NCI-H446 (cell line): Measurements from ENCODE around the gene TRPT1.

Source experiments
- DNase-seq, 2 experiments: peaks; one replicate each; lab custom pipeline; 2025; lab: John Stamatoyannopoulos, UW

The TRPT1 gene

DNA sequence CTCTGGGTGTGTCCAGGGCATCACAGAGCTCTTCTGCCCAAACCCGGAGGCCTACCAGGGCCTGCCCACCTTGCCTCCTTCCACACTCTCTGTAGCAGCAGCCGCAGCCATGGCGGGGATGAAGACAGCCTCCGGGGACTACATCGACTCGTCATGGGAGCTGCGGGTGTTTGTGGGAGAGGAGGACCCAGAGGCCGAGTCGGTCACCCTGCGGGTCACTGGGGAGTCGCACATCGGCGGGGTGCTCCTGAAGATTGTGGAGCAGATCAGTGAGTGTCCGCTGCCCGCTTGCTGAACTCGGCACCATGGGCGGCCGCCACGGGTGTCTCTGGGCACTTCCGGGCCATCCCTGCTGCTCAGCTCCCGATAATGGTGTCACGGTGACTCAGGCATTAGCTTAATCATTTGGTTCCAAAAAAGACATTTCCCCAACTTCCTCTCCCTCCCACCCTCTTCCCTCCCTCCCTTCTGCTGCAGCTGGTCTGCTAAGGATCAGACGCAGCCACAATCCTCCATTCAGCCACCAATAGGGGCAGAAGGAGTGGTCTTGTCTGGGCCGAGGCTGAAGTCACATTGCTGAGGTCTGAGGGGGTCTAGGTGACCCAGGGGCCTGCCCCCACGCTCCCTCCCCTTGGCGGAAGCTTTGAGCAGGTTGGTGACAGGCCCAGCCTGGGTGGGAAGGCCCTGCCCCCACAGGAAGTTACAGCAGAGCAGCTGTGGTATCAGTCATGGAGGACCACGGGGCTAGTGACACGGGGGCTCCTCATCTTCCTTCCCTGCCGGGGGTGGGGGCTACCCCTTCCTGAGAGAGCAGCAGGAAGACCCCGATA, 18.5 kb downstream of the TRPT1 start:
- no peak for DNase-seq

DNA sequence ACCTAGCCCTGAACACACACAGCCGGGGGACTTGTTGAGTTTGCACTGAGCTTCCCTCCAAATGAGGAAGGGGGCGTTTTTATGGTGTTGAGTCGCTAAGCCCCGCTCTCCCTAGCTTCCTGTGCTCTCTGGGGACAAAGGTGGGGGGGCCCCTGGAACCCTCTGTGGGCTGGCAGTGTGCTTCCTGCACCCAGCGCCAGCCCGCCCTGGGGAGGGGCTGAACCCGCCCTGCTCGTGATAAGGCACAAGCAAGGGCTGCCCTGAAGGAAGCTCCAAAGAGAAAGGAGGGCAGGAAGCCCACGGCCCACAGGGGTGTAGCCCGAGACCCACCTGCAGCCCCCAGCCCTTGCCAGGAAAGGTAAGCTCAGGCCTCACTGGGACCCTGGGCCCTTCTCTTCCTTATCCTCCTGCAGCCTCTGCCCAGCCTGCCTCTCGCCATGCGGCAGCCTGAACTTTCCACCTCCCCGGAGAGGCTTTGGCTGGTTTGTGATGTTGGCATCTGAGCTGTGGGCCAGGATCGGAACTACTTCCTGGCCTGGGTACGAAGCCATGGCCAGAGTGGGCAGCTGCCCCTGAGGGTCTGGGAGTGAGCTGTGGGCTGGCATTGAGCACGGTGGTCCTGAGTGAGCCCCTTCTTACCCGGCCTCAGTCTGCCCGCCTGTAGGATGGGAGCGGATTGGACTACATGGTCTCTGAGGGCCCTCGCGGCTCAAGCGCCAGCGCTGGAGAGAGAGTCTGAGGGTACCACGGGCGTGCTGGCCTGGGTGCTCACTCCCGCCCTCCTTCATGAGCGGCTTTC, 19.3 kb downstream of the TRPT1 start, which contains the start of gene FERMT3:
FERMT3 (plus strand) TSS at position 265 of the 799 bp plus-strand sequence. CDS start 644 bp downstream, outside the sequence.
- DNase-seq, result no peak

DNA sequence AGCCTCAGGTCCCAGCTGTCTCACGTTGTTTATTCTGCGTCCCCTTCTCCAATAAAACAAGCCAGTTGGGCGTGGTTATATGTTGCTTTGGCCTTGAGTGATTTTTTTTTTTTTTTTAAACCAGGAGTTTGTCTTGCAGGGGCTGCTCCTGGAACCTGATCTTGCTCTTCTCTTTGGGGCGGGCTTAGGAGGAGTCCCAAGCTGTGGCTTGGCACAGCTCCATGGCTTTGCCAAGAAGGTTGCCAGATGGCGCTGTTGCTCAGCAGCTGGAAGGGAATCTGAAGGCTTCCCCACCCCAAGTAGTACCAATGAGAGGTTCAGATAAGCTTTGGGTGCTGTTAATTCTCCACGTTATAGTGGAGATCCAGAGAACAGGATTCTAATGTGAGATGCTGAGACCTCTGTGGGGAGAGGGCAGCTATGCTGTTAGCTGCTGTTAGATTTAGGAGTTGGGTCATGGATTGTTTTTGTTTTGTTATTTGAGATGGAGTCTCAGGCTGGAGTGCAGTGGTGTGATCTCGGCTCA, 21.5 kb downstream of the TRPT1 start:
- peak; percentile 68 to 94 for DNase-seq

DNA sequence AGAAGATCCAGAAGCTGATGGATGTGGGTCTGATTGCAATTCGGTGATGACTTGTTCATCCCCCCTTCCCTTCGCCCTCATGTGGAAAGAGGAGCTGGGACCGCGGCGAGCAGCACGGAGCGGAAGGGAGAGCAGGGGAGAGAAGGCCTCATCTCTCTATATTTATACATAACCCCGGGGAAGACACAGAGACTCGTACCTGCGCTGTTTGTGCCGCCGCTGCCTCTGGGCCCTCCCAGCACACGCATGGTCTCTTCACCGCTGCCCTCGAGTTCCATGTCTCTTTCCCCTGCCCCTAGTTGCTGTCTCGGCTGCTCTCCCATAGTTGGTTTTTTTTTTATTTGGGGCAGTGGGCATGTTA, 21.9 kb downstream of the TRPT1 start:
- no peak for DNase-seq

DNA sequence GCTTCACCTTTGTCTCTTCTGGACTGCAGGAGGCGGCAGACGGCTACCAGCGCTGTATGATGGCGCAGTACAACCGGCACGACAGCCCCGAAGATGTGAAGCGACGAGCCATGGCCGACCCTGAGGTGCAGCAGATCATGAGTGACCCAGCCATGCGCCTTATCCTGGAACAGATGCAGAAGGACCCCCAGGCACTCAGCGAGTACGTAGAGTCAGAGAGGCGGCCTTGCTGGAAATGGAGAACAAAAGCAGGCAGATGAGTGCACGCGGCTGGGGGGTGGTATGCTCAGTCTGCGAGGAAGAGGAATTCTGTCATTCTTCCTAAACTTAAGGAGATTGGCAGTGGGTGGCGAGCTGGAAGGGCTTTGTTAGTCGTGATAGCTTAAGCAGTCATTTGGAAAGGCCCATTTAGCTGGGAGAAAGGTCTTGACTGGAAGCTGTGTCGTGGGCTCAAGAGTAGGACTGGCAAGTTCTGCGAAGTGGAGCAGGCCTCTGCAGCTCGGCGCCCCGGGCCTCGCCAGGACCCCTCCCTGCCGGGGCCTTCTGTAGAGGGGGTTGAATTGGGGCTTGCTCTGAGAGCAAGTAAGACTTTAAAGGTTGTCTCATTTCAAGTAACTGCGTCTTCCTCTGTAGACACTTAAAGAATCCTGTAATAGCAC, 22.4 kb downstream of the TRPT1 start:
- no peak for DNase-seq

DNA sequence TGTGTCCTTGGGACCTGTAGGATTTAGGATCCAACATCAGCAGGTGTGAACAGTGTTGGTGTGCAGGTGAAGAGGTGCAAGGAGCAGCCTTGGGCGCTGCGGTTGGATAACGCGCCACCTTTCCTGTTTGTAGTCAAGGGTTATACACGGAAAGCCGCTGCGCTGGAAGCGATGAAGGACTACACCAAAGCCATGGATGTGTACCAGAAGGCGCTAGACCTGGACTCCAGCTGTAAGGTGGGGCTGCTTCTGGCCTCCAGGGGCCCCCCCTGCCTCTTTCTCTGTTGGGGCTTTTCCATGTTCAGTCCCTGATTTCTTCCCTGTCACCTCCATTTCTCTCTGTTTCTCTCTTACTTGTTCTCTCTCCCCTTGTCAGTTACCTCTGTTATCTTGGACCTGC, 23.0 kb downstream of the TRPT1 start:
- DNase-seq, result no peak

DNA sequence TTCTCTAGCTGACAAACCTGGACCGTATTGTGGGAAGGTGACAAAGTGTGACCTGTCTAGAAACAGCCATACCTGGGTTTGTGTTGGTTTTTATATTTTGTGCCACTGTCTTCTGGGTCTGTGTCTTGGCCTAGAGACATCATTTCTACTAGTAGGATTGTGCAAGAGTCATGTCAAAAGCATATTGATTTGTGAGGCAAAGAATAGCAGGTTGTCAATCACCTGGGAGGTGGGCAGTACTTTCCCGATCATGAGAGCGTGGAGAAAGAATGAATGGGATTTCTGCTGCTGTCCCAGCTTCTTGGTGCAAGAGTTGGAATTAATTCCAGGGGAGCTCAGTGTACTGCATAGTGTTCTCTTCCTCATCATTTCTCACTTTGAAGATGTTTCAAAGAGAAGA, 24.4 kb downstream of the TRPT1 start:
- DNase-seq, result no peak

DNA sequence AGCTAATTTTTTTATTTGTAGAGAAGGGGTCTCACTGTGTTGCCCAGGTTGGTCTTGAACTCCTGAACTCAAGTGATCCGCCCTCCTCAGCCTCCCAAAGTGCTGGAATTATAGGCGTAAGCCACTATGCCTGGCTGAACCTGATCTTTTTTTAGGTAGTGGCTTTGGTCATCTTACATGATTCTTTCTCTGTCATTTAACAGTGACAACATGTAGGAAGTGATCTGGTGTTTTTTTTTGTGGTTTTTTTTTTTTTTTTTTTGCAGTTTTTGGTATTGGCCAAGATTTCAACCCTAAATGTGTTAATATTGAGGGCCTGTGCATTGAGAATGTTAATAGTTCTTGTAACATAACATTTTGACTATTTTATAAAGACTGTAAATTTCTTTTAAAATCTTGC, 27.5 kb downstream of the TRPT1 start:
- DNase-seq, result no peak

DNA sequence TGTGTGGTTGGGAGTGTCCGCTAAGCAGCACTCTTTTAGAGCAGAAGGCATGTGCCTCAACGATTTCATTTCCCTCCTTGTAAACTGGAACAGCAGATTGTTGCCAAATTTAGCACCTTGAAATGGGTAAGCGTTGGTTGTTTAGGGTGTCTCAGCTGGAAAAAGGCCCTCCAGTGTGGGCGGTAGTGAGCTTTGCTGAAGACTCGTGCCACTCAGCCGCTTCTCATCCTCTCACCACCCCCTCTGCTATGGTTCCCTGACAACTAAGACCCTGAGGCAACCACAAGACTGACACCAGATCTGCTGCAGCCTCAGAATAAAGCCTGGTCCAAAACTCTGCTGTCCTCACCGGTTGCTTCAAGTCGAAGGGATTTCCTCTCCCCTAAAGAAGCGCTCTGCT, 29.4 kb downstream of the TRPT1 start:
- DNase-seq, result no peak

DNA sequence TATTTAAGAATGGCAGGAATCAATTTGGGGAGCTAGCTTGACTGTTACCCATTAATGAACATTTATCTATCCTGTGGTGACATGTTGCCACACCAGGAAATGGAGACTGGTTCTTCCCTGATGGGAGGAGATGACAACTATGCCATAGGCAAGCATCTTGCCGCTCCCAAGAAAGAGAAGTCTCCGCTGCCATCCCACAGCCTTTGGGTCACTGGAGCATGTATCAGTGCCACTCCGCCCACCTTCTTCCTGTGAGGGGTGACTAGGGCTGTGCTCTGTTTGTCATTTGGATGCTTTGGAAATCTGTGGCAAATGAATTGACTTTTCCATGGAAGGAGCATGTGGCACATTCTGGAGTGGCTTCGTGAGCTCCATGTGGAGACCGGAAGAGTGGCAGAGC, 33.6 kb downstream of the TRPT1 start:
- DNase-seq, result no peak

DNA sequence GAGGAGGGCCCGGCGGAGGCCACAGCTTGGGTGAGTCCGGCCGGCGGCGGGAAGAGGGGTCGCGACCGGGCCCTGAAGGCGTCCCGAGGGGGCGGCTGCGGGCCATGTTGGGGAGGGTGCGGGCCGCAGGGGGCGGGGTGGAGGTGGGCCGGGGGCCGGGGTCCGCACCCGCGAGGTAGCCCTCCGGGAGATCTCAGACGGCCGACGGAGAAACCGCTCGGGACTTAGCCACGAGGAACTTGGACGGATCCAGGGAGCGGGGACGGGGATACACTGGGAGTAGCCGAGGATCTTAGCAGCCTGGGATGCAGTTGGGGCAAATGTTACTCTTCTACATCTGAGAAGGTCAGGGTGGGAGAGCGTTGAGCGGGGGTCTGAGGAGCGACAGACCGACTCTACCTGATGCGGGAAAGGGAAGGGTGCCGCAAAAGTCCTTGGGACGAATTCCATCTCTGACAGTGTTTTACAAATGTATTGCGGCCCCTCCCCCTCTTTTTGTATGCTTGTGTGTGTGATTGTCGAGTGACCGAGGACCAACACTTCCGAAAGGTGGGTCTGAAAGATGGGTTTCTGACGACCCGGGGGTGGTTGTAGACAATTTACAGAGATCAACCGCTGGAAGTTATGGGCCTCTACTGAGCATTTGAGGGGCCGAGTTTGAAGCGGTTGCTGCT, 39.4 kb downstream of the TRPT1 start:
- no peak for DNase-seq

DNA sequence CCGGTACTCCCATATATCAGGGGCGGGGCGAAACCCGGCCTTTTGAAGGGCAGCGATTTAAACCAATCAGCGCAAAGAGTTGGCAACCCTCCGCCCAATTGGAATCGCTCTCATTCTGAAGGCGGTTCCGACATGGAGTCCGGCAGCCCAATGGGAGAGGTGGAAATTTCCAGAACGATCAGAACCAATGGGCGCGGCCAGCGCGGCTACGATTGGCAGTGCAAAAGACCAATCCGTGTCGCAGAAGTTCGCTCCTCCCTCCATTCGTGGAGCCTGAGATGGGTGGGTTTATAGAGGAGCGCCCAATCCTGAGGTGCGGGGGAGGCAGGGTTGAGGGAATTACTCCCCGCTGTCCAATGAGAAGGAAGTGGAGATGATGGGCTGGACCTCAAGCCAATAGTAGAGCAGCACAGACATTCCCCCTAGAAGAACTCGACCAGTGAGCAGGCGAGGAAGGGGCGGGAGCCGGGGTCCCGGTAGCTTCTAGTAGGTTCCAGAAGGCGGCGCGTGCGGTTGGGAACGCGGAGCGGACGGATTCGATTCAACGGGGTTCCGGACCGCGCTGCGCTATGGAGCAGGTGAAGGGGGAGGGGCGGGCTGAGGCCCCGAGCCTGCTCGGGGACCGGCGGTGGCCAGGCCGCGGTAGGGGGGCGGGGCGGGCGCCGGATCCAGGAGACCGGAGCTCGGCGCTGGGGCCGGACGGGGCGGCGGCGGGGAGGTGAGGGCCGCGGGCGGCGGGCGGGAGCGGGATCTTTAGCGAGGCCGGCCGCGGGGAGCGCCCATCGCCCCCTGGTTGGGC, 40.1 kb downstream of the TRPT1 start, which contains the start of gene STIP1:
STIP1 (plus strand) TSS at position 479 of the 799 bp plus-strand sequence; CDS start at position 570, 91 bp downstream.
- DNase-seq, result peak; percentile 99 to 100

DNA sequence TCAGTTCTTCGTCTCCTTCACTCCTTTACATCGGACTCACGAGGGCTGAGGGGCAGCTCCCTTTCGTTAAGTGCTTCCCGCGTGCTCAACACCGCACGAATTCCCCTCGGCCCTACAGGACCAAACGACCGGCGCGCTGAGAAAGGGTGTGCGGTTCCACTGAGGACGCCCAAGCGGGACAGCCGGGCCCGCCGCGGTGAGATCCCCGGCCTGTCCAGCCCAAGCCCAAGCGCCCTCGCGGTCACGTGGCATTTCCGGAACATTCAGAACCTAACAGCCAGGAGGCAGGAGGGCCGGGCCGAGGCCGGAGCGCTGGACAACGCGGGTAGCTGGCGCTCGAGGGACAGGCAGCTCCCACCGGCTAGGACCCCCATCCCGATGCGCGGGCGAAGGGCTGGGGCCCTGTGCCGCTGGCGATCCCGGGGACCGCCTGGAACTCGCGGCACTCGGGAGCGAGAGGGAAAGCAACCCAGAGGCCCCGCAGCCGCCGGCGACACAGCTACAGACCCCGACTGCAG, 40.8 kb downstream of the TRPT1 start:
- DNase-seq, result no peak

DNA sequence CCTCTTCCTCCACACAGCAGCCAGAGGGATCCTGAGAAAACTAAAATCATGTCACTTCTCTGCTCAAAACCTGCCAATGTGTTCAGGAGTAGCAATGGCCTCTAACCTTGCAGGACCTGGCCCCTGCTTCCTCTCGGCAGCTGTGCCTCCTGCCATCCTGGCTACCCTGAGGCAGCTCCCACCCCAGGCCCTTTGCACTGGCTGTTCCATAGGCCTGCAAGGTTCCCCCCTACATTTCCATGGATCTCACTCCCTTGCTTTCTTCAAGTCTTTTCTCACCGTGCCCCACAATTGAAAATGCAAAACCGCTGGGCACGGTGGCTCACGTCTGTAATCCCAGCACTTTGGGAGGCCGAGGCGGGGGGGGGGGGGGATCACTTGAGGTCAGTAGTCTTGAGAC, 42.1 kb downstream of the TRPT1 start:
- DNase-seq, result no peak

DNA sequence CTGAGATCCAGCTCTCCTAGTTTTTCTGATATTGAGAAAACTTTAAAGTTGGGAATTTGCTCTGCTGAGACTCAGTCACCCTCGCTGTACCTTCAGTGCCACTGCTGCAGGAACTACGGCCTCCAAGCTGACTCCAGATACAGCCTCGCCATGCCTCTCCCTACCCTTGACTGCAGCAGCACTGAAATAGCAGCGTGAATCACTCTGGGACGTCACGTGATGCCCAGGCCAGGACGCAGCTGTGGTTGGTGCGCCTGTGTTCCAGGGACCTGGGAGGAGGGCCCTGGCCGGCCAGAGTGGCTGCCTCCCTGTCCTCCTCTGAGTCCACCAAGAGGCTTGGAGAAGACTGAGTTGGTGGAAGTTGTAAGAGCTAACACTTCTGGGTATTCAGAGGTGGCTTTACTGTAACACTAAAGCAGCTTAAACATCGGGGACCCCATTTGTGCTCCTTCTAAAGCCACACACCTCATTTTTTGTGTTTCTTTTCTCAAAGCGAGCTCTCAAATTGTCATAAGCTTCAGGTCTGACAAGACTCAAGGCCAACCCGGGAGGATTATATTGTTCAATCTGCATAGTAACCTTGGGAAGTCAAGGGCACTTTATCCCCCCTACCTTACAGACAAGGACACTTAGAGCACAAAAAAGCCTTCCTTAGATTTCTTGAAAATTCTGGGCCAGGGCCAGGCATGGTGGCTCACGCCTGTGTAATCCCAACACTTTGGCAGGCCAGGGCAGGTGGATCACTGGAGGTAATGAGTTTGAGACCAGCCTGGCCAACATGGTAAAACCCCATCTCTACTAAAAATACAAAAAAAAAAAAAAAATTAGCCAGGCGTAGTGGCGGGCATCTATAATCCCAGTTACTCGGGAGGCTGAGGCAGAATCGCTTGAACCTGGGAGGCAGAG, 44.2 kb downstream of the TRPT1 start:
- DNase-seq, result peak; percentile 74 to 91

DNA sequence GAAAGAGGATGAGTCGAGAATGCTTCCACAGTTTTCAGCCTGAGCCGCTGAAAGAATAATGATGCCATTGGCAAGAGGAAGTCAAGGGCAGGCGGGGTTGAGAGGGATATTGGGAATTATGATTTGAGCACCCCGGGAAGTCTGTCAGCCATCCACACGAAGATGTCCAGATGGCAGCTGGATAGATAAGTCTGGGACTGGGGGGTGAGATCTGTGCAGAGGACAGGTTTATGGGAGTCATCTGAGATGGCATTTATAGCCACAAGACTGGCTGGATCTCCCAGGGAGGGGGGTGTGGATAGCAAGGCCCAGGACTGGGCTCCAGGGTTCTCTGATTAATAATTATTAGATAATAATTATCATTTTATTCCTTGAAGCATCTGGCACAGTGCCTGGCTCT, 45.1 kb downstream of the TRPT1 start:
- no peak for DNase-seq

DNA sequence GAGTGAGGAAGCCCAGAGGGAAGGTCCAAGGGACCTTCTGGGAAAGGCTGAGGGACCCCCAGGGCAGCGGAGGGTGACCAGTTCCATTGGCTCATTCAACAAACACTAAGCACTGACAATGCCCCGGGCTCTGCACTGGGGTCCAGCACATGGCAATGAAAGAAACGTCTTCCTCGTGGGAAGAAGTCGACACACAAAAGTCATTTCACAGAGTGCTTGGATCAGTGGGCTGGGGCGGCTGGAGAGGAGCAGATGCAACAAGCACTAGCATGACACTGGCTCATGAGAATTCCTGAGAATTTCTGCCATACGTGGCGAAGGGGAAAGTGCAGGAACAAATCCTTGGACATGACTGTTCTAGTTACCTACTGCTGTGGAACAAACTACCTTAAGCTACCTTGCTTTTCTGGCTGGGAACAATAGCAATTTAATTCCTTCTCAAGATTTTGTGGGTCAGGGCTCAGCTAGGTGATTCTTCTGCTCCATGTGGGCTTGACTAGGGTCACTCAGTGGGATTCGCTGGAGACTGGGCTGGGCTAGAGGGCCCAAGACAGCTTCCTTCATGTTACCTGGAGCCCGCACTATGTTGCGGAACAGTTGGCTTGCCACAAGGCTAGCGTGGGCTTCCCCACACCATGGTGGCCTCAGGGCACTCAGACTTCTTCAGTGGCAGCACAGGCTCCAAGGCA, 46.9 kb downstream of the TRPT1 start:
- no peak for DNase-seq

DNA sequence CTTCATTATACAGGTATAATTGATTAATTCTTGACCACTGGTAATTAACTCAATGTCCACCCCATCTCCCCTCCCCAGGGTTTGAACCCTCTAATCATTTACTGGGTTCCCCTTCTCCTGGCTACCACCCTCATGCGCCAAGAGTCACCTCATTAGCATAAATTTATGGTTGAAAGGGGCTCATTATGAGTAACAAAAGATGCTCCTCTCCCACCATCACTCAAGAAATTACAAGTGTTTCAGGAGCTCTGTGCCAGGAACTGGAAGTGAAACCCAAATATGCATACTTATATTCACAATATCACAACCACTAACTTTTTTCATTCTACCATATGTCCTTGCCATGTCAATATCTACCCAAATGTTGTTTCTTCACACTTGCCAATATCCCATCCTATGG, 47.8 kb downstream of the TRPT1 start:
- no peak for DNase-seq

DNA sequence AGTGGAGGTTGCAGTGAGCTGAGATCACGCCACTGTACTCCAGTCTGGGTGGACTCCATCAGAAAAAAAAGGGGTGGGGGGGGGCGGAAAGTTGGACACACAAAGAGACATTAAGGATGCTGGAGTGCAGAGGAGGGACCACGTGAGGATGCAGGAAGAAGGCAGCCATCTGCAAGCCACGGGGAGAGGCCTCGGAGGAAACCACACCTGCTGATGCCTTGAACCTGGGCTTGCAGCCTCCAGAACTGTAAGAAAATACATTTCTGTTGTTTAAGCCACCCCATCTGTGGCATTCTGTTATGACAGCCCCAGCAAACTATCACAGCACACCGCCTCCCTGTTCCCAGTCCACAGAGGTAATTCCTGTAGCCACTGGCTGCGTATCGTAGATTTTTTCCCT, 49.2 kb downstream of the TRPT1 start:
- DNase-seq, result no peak
